T1000 (cell line): ENCODE data around the gene SHISAL1.

Experiments used
- DNase-seq: peaks from one replicate; lab custom pipeline; 2025; ENCODE audit warnings: mixed read lengths; lab: John Stamatoyannopoulos, UW

Gene SHISAL1

GRCh38 chr22:44342347-44342956, 29.7 kb upstream of the SHISAL1 start:
- no peak for DNase-seq

DNA sequence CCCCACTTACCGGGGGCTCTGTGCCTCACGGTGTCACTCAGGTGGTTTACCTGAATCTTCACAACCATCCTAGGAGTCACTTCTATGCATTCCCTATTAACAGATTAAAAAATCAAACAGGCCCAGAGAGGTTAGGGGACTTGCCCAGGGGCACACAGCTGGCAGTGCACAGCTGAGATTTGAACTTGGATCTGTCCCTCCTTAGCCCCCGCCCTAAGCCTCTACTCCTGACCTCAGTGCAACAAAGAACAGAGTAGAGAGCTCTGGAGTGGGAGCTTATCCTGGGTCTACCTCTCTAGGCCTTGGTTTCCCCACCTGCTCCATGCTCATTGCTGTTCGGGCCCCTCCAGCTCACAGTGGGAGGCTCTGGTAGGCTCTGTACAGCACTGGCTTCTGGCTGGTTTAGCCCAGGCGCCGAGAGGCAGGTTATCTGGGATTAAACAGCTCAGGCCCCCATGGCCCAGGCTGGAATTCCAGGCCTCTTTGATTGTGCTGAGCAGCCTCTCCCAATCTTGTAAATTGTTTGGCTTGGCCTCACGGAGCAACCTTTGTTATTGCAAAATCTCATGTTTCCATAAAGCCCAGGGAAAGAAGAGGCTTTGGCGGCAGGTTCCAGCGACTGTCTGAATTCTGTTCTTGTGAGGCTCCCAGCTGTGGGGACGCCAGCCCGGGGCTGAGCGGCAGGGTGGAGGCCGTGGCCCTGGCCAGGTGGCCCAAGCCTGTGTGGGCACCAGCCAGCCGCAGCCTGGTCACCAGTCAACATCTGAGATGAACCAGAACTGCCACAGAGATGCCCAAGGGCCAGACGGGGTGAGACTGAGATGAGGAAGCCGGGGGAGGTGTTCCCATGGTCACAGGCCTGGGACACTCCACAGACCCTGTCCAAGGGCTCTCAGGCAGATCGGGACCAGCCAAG, 28.9 kb upstream of the SHISAL1 start:
- no peak for DNase-seq

GRCh38 chr22:44340271-44341239, 27.8 kb upstream of the SHISAL1 start:
- DNase-seq, result no peak

DNA sequence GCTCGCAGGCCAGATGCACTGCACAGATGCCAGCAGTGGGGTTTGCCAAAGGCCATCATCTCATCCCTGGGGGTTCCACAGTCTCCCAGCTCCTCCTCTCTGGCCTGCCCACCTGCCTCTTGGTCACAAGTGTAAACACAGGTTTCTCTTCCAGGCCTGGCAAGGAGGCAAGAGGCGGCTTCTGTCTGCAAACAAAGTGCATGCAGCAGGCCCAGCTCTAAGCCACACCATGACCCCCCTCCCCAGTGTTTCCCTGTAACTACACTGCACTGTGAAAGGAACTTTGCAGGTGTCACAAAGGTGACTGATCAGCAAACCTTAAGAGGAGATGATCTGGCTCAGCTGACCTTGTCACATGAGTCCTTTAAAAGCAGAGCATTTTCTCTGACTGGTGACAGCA, 26.2 kb upstream of the SHISAL1 start:
- DNase-seq, result no peak

DNA sequence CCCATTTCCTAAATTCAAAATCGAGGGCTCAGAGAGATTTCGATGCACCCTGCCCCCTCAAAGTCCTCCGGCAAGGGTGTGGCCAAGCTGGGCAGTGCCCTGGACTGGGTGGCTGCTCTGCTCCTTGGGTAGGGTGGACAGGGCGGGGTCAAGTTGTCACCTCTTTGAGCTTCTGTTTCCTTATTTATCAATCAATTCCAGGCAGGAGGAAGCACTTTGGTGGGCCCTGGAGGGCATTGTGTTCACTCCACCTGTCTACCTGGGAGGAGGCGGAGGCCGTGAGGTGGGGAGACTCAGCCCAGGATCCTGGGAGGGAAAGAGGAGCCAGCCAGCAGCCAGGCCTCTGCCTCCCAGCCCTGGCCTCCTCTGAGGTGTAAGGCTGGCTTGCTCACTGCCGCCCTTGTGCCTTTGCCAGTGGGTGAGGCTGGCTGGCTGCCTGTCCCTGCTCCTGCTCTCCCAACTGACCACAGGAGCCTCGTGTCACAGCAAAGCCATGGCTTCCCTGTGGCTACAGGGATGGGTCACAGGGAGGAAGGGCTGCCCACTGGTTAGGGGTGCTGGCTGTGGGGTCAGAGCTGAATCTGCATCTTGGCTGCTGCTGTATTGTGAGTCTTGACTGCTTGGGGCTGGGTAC, 25.5 kb upstream of the SHISAL1 start:
- DNase-seq, result no peak

DNA sequence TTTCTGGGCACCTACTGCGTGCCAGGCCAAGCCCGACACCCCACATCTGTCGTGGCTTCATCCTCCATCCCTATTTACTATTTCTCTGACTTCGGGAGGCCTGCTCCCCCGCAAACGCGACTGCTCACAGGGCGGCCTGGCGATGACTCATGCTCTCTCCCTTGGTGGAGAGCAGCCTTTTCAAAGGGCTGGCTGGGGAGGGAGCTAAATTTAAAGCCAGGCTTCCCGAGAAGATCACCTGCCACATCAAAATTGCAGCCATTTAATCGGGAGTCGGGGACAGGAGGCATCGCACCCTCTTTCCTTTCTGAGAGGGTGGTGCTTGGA, 24.9 kb upstream of the SHISAL1 start:
- peak; percentile 16 for DNase-seq

DNA sequence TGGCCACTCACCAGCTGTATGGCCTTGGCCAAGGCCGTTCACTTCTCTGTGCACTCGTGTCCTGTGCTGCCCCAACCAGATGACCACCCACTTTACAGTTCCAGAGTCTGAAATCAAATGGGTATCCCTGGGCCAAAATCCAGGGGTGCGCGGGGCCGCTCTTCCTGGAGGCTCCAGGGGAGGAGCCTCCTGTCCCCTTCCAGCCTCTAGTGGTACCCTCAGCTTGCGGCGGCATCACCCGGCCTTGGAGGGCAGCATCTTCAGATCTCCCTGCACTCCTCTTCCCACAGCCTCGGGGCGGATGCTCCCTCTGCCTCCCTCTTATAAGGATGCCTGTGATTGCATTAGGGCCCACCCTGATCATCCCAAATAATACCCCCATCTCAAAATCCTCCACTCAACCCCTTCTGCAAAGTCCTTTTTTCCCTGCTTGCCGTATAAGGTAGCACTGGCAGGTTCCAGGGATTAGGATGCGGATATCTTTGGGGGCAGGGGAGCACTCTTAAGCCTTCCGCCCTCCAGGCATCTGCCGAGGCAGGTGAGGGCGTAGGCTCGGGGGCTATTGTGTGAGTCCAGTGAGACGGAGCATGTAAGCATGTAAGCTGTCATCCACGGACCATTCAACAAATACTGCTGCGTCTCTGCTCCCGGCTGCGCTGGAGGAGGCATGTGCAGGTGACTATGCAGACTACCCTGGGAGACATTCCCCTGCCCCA, 24.4 kb upstream of the SHISAL1 start:
- DNase-seq, result no peak

GRCh38 chr22:44335903-44336803, 23.4 kb upstream of the SHISAL1 start:
- DNase-seq, result no peak

- no peak for DNase-seq
These were observed 22.5 kb upstream of the SHISAL1 start for GRCh38 chr22:44335066-44335839.

- DNase-seq, result no peak
These were observed 21.3 kb upstream of the SHISAL1 start for GRCh38 chr22:44333847-44334635.

DNA sequence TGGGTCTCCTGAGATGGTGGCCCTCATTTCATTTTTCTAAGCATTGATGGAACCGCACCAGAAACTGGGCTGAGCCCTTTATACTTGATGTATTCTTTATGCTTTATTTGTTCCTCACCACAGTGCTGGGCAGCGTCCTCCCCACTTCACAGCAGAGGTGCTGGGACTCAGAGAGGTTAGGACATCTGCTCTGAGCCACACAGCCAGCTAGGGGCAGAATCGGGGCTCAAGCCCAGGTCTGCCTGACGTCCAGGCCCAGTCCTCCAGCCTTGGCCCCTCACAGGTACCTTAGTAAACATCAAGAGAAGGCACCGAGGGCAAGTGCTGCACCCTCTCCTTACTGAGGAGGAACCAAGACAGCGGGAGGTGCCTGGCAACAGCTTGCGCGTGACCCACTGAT, 20.2 kb upstream of the SHISAL1 start:
- no peak for DNase-seq

- DNase-seq, result no peak
These were observed 19.3 kb upstream of the SHISAL1 start for GRCh38 chr22:44331881-44332714.

DNA sequence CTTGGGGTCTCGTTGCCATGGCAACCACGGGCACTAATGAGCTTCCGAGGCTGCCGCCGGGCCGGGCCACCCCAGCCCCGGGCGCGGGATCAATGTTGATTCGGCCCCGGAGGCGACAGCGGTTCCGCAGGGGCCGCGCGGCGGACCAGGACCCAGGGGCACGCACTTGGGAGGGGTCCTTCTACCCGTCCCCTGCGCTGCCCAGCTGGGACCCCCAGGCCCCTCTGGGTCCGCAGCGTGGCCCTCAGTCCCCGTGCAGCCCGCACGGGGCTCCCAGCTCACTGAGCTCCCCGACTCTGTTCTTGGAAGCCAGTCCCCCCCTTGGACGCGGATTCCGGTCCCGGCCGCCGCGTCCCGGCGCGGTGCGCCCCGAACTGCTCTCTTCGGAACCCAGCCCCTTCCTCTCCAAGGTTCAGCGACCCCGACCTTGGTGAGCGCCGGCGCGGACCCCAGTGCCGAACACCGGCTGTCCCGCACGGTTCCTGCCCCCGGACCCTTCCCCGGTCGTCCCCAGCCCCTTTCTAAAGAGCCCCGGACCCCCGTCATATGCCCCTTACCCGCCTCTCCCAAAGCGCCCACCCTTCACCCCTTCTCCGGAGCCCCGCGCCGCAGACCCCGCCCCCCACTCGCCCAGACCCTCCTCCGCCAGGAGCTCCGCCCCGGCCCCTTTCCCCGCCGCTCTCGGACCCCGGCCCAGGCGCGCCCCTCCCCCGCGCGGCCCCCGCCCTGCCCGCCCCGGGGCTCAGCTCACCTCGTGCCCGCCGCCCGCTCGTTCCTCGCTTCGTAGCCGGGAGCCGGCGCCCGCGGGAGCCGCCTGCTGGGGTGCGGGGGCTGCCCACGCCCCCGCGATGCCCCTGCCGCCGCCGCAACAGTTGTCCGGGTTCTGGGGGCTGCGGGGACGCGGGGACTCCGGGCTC, 18.3 kb upstream of the SHISAL1 start:
- no peak for DNase-seq

- no peak for DNase-seq
These were observed 17.5 kb upstream of the SHISAL1 start for GRCh38 chr22:44330188-44330743.

- DNase-seq, result no peak
These were observed 16.5 kb upstream of the SHISAL1 start for GRCh38 chr22:44329179-44329796.

GRCh38 chr22:44328762-44329161, 16.0 kb upstream of the SHISAL1 start:
- no peak for DNase-seq
